KG1 (cell line): ENCODE data around the gene LOX.

Experiments
- DNase-seq: peaks from one replicate; lab custom pipeline; 2025; lab: John Stamatoyannopoulos, UW

Gene LOX

GRCh38 chr5:122078116-122079110 is at the start of gene LOX:
Gene LOX (minus strand): TSS chr5:122078259. CDS start chr5:122077985, 274 bp downstream.
- DNase-seq = no peak

GRCh38 chr5:122126756-122127321 is 48.8 kb upstream of the LOX start:
- DNase-seq = no peak

- no peak for DNase-seq
These were observed 48.2 kb upstream of the LOX start for GRCh38 chr5:122126177-122126755.

- no peak for DNase-seq
These were observed 46.7 kb upstream of the LOX start for GRCh38 chr5:122124766-122125165.

GRCh38 chr5:122121479-122122465 is 43.7 kb upstream of the LOX start:
- no peak for DNase-seq

GRCh38 chr5:122120957-122121356 is 42.9 kb upstream of the LOX start:
- no peak for DNase-seq

GRCh38 chr5:122120493-122120892 is 42.4 kb upstream of the LOX start:
- DNase-seq = no peak

GRCh38 chr5:122119205-122119604 is 41.1 kb upstream of the LOX start:
- no peak for DNase-seq

- DNase-seq = no peak
These were observed 40.4 kb upstream of the LOX start for GRCh38 chr5:122118356-122118948.

GRCh38 chr5:122114501-122114900 is 36.4 kb upstream of the LOX start:
- DNase-seq = no peak

- peak; percentile 1 for DNase-seq
These were observed 34.9 kb upstream of the LOX start for GRCh38 chr5:122112733-122113558.

- DNase-seq = no peak
These were observed 34.0 kb upstream of the LOX start for GRCh38 chr5:122112063-122112462.

GRCh38 chr5:122111460-122111859 is 33.4 kb upstream of the LOX start:
- no peak for DNase-seq

GRCh38 chr5:122110987-122111386 is 32.9 kb upstream of the LOX start:
- no peak for DNase-seq

- DNase-seq = no peak
These were observed 29.0 kb upstream of the LOX start for GRCh38 chr5:122107016-122107415.

GRCh38 chr5:122105909-122106308 is 27.9 kb upstream of the LOX start:
- no peak for DNase-seq

- DNase-seq = no peak
These were observed 24.8 kb upstream of the LOX start for GRCh38 chr5:122102825-122103224.

GRCh38 chr5:122101636-122102285 is 23.7 kb upstream of the LOX start:
- no peak for DNase-seq

- DNase-seq = no peak
These were observed 21.2 kb upstream of the LOX start for GRCh38 chr5:122099060-122099790.
